PC-3 (cell line): ENCODE measurements around the gene KSR1. TPM values are rescaled to one million over a fixed set of nuclear protein-coding genes. Genes with fewer than 3 reads are reported as not detected.

ENCODE experiments used
- ATAC-seq: fragments of 200-7000 bp; cut with Tn5 transposase; 2 replicates; pipeline ENCODE4 v1.9.1; 2020; ENCODE audit warnings: mild to moderate bottlenecking, moderate library complexity
- BruUV-seq: library from RNA; stranded (reverse); fragments of 400-500 nt; replicated peaks from 2 replicates; lab custom pipeline; 2021; lab: Mats Ljungman, UMichigan
- CTCF ChIA-PET: fragments of 300-600 bp; sonication (Branson Sonifier 250); formaldehyde crosslinking; loops from one replicate; lab custom pipeline; 2022; ENCODE audit warnings: antibody characterized with exemption; lab: Charles Lee
- POLR2A ChIA-PET: fragments of 300-600 bp; sonication (Branson Sonifier 250); formaldehyde crosslinking; loops from one replicate; lab custom pipeline; 2022; ENCODE audit warnings: antibody characterized with exemption; ENCODE audit not compliant: unreplicated experiment; lab: Charles Lee
- DNase-seq: peaks from one replicate; pipeline ENCODE4 v3.0.0-alpha.2; 2015
- H2AFZ ChIP-seq: fragments of 300-600 bp; sonication (generic); 2 replicates; pipeline ENCODE4 v1.6.0; 2016; ENCODE audit warnings: antibody characterized with exemption, low read length
- H3F3A ChIP-seq: fragments of 300-600 bp; sonication (generic); one replicate; pipeline ENCODE4 v1.6.0; 2017; ENCODE audit warnings: antibody characterized with exemption, low read length, control low read depth, mild to moderate bottlenecking; ENCODE audit not compliant: unreplicated experiment
- H3K27ac ChIP-seq: fragments of 300-600 bp; sonication (generic); 2 replicates; pipeline ENCODE4 v1.5.1; 2016; ENCODE audit warnings: mild to moderate bottlenecking, low read length
- H3K27me3 ChIP-seq: fragments of 300-600 bp; sonication (generic); 2 replicates; pipeline ENCODE4 v1.6.1; 2016; ENCODE audit warnings: low read length, mixed read lengths
- H3K36me3 ChIP-seq: fragments of 300-600 bp; sonication (generic); 2 replicates; pipeline ENCODE4 v1.6.1; 2016; ENCODE audit warnings: low read depth, mixed run types, low read length, mixed read lengths
- H3K4me1 ChIP-seq: fragments of 300-600 bp; sonication (generic); 2 replicates; pipeline ENCODE4 v1.5.1; 2016; ENCODE audit warnings: low read length; ENCODE audit not compliant: insufficient read depth
- H3K4me2 ChIP-seq: fragments of 300-600 bp; sonication (generic); 2 replicates; pipeline ENCODE4 v1.6.0; 2016; ENCODE audit warnings: low read length
- H3K4me3 ChIP-seq: fragments of 300-600 bp; sonication (generic); 2 replicates; pipeline ENCODE4 v1.5.1; 2016; ENCODE audit warnings: mild to moderate bottlenecking, low read length, mixed read lengths
- H3K79me2 ChIP-seq: fragments of 300-600 bp; sonication (generic); 2 replicates; pipeline ENCODE4 v1.6.1; 2017; ENCODE audit warnings: low read length, mixed read lengths
- H3K9ac ChIP-seq: fragments of 300-600 bp; sonication (generic); 2 replicates; pipeline ENCODE4 v1.6.0; 2016; ENCODE audit warnings: mild to moderate bottlenecking, low read length
- H3K9me2 ChIP-seq: fragments of 300-600 bp; sonication (generic); replicated peaks from 2 replicates; pipeline ENCODE4 v1.6.1; 2016; ENCODE audit warnings: mixed run types, low read length, mixed read lengths
- H3K9me3 ChIP-seq: fragments of 300-600 bp; sonication (generic); 2 replicates; pipeline ENCODE4 v1.6.1; 2016; ENCODE audit warnings: low read length, mixed read lengths
- H4K20me1 ChIP-seq: fragments of 300-600 bp; sonication (generic); 2 replicates; pipeline ENCODE4 v1.6.1; 2016; ENCODE audit warnings: low read length, mixed read lengths
- CTCF ChIP-seq: fragments of 300-600 bp; sonication (generic); conservative IDR thresholded peaks from 2 replicates; pipeline ENCODE4 v1.5.1; 2017; ENCODE audit warnings: antibody characterized with exemption, low read depth, mild to moderate bottlenecking, low read length
- EZH2 ChIP-seq: fragments of 300-600 bp; sonication (generic); IDR thresholded peaks from one replicate; pipeline ENCODE4 v1.6.1; 2017; ENCODE audit warnings: antibody characterized with exemption, mild to moderate bottlenecking, low read length; ENCODE audit not compliant: unreplicated experiment
- EZH2phosphoT487 ChIP-seq: fragments of 300-600 bp; sonication (generic); IDR thresholded peaks from 2 replicates; pipeline ENCODE4 v1.6.1; 2018; ENCODE audit warnings: mild to moderate bottlenecking, antibody characterized with exemption, low read length, borderline replicate concordance
- intact Hi-C: fragments of 100-400 bp; cut with micrococcal nuclease; formaldehyde crosslinking; loops from 2 replicates; pipeline ENCODE4 v1.9.0; 2023
- total RNA-seq: library from RNA; depleted of rRNA; stranded (reverse); fragments of >200 nt; gene quantifications from 2 replicates; pipeline ENCODE4 v1.2.3, GENCODE V29; 2014

KSR1 gene
- total RNA-seq, 1 experiment from 2014 or later = 1.0 TPM

GRCh38 chr17:27475981-27476895, 20.0 kb downstream of the KSR1 start:
- intact Hi-C loops = no loop called here
- Histone ChIP-seq H3K79me2 (no peaks in the 10 kb centered on the region), H3K9ac (no peak overlapping the region)

DNA sequence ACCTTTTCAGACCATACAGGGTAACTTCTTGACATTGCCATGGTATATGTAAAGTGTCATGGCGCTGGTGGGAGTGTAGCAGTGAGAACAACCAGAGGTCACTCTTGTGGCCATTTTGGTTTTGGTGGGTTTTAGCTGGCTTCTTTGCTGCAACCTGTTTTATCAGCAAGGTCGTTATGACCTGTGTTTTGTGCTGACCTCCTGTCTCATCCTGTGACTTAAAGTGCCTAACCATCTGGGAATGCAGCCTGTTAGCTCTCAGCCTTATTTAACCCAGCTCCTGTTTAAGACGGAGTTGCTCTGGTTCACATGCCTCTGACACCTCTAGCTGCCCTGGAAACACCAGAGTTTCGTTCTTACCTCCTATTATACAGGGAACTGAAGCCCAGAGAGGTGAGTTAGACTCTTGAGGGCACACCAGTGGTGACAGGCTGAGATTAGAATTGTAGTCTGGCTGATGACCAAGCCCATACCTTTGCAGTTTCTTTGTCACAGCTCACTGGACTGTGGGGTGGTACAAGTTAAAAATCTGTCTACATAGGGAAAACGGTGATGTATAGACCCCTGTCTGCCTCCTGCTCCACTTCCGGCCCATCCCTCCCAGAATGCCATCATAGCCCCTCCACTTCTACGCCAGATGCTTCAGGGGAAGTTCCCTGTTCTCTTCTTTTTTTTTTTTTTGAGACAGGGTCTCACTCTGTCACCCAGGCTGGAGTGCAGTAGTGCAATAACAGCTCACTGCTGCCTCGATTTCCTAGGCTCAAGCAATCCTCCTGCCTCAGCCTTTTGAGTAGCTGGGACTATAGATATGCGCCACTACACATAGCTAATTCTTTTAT, 21.0 kb downstream of the KSR1 start:
- no TSS peak for BruUV-seq

More at GRCh38 chr17:27475981-27476895, 20.0 kb downstream of the KSR1 start:
- Histone ChIP-seq H2AFZ (no peak overlapping the region), H3K9me3 (no peaks in the 10 kb centered on the region), H3K4me2 (no peak overlapping the region), H3K27ac (no peak overlapping the region), H3K27me3 (no peaks in the 10 kb centered on the region), H3F3A (no peaks in the 10 kb centered on the region), H3K9me2 (no peaks in the 10 kb centered on the region), H3K4me1 (no peaks in the 10 kb centered on the region; the same call in 1 of the 2 replicates), H3K36me3 (no peaks in the 10 kb centered on the region), H3K4me3 (no peak overlapping the region), H4K20me1 (no peaks in the 10 kb centered on the region)
- no TSS peak for BruUV-seq
- no peak for DNase-seq
- TF ChIP-seq CTCF (no peak), EZH2phosphoT487 (no peak), EZH2 (no peak)
- no peak for ATAC-seq
- ChIA-PET POLR2A (no interaction called here), CTCF (no interaction called here)

More for the DNA sequence above, 21.0 kb downstream of the KSR1 start:
- ATAC-seq (no peak), DNase-seq (no peak)
- POLR2A ChIA-PET = no interaction called here
- Histone ChIP-seq H3K4me2 (no peak overlapping the region), H3K4me1 (no peaks in the 10 kb centered on the region), H3K9me3 (no peaks in the 10 kb centered on the region), H3K4me3 (no peak overlapping the region), H3F3A (no peaks in the 10 kb centered on the region), H3K36me3 (no peaks in the 10 kb centered on the region), H3K27me3 (no peaks in the 10 kb centered on the region), H3K27ac (no peak overlapping the region), H2AFZ (no peak overlapping the region), H3K9me2 (no peaks in the 10 kb centered on the region), H3K9ac (no peak overlapping the region), H4K20me1 (no peaks in the 10 kb centered on the region), H3K79me2 (no peaks in the 10 kb centered on the region)
- TF ChIP-seq EZH2 (no peak), CTCF (no peak), EZH2phosphoT487 (no peak)
- intact Hi-C loops = no loop called here
- CTCF ChIA-PET = no interaction called here
